Upper lobe of left lung (tissue), 4 donors: ENCODE data around the gene MS4A10.

Experiments
- POLR2A ChIP-seq, 4 donors: fragments of 450-650 bp; IDR thresholded peaks; one replicate each; pipeline ENCODE4 v1.5.1; 2016 to 2017; ENCODE audit warnings: antibody characterized with exemption in 4 of 4, mild to moderate bottlenecking in 2 of 4
- TF ChIP-seq, protein P1 (sequence below), 6 experiments: fragments of 450-650 bp in 4 of 6; fragments of 200-600 bp in 2 of 6; sonication (generic) in 2 of 6; IDR thresholded peaks; one replicate each; pipeline ENCODE4 v1.5.1; 2016 to 2019; ENCODE audit warnings: antibody characterized with exemption in 6 of 6

DNA sequence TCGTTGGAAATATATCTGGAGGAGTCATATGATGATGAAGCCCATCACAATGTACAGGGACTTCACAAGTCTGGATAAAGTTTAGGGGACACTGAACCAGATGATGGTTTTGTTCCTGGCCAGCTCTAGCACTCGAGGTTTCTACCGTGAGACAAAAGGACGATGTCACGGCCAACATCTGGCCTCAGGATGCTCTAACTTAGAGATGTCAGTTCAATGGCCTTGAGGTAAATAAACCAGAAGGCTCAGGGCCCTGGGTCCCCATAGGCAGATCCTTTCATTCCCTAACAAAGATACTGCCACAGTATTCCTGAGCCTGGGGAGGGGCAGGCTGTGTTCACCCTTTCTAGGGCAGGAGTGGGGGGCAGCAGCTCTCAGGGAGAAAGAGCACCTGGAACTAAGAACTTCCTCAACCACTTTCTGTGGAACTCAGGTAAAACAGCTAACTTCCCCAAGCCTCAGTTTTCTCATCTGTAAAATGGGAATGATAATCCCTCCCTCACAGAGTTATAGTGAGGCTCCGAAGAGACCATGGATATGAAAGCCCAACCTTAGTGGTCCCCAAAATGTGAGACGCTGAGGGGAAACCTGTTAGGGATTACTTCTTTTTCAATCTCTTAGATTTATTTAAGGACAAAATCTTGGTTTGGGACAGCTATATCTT, 18.3 kb downstream of the MS4A10 start:
- TF ChIP-seq, protein P1, sequence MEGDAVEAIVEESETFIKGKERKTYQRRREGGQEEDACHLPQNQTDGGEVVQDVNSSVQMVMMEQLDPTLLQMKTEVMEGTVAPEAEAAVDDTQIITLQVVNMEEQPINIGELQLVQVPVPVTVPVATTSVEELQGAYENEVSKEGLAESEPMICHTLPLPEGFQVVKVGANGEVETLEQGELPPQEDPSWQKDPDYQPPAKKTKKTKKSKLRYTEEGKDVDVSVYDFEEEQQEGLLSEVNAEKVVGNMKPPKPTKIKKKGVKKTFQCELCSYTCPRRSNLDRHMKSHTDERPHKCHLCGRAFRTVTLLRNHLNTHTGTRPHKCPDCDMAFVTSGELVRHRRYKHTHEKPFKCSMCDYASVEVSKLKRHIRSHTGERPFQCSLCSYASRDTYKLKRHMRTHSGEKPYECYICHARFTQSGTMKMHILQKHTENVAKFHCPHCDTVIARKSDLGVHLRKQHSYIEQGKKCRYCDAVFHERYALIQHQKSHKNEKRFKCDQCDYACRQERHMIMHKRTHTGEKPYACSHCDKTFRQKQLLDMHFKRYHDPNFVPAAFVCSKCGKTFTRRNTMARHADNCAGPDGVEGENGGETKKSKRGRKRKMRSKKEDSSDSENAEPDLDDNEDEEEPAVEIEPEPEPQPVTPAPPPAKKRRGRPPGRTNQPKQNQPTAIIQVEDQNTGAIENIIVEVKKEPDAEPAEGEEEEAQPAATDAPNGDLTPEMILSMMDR (IDR thresholded peaks at IDR 0.05) = no peak
- no peak for TF ChIP-seq POLR2A (IDR thresholded peaks at IDR 0.05)
